HEK293T (cell line): Measurements from ENCODE around the gene TMTC2.

Source experiments
- CTCF ChIA-PET: fragments of 350-600 bp; formaldehyde crosslinking; extraction: SDS; loops from one replicate; lab custom pipeline; 2021; ENCODE audit warnings: antibody characterized with exemption, inconsistent platforms; lab: Yijun Ruan, JAX
- POLR2A ChIA-PET: fragments of 350-600 bp; formaldehyde crosslinking; extraction: SDS; loops from one replicate; lab custom pipeline; 2020; ENCODE audit warnings: antibody characterized with exemption, inconsistent platforms; lab: Yijun Ruan, JAX
- DNase-seq: peaks from one replicate; pipeline ENCODE4 v3.0.0; 2012; ENCODE audit warnings: mixed read lengths; ENCODE audit errors: extremely low spot score
- ARNT ChIP-seq: fragments of 450-650 bp; IDR thresholded peaks from 2 replicates; pipeline ENCODE4 v1.6.1; 2017; ENCODE audit warnings: mild to moderate bottlenecking
- BHLHE40 ChIP-seq: fragments of 450-650 bp; IDR thresholded peaks from 2 replicates; pipeline ENCODE4 v1.6.1; 2016; ENCODE audit warnings: mild to moderate bottlenecking, moderate library complexity, borderline replicate concordance
- CTBP1 ChIP-seq: fragments of 450-650 bp; IDR thresholded peaks from 2 replicates; pipeline ENCODE4 v1.6.1; 2016; ENCODE audit warnings: borderline replicate concordance
- ELF4 ChIP-seq: fragments of 450-650 bp; IDR thresholded peaks from 2 replicates; pipeline ENCODE4 v1.6.1; 2017; ENCODE audit warnings: antibody characterized with exemption
- FOXA1 ChIP-seq: fragments of 450-650 bp; IDR thresholded peaks from 2 replicates; pipeline ENCODE4 v1.6.1; 2016; ENCODE audit warnings: mild to moderate bottlenecking
- FOXK2 ChIP-seq: fragments of 450-650 bp; IDR thresholded peaks from 2 replicates; pipeline ENCODE4 v1.6.1; 2016; ENCODE audit warnings: mild to moderate bottlenecking
- FOXM1 ChIP-seq: fragments of 450-650 bp; IDR thresholded peaks from 2 replicates; pipeline ENCODE4 v1.6.1; 2017; ENCODE audit warnings: mild to moderate bottlenecking, borderline replicate concordance
- HDGF ChIP-seq: fragments of 450-650 bp; IDR thresholded peaks from 2 replicates; pipeline ENCODE4 v1.6.1; 2017; ENCODE audit warnings: antibody characterized with exemption, borderline replicate concordance
- L3MBTL2 ChIP-seq: fragments of 450-650 bp; conservative IDR thresholded peaks from 2 replicates; pipeline ENCODE4 v1.6.1; 2016; ENCODE audit warnings: mild to moderate bottlenecking
- LEF1 ChIP-seq: fragments of 450-650 bp; IDR thresholded peaks from 2 replicates; pipeline ENCODE4 v1.6.1; 2017; ENCODE audit warnings: mild to moderate bottlenecking, borderline replicate concordance
- NFRKB ChIP-seq: fragments of 450-650 bp; IDR thresholded peaks from 2 replicates; pipeline ENCODE4 v1.6.1; 2016; ENCODE audit warnings: mild to moderate bottlenecking, moderate library complexity
- SP1 ChIP-seq: fragments of 450-650 bp; IDR thresholded peaks from 2 replicates; pipeline ENCODE4 v1.6.1; 2017
- SUZ12 ChIP-seq: fragments of 450-650 bp; IDR thresholded peaks from 2 replicates; pipeline ENCODE4 v1.6.1; 2016; ENCODE audit warnings: mild to moderate bottlenecking
- TARDBP ChIP-seq: fragments of 450-650 bp; IDR thresholded peaks from 2 replicates; pipeline ENCODE4 v1.6.1; 2016
- ZNF384 ChIP-seq: fragments of 450-650 bp; IDR thresholded peaks from 2 replicates; pipeline ENCODE4 v1.6.1; 2016
- TF ChIP-seq, protein P1 (sequence below): fragments of 450-650 bp; IDR thresholded peaks from 2 replicates; pipeline ENCODE4 v1.6.1; 2016

The TMTC2 gene

DNA sequence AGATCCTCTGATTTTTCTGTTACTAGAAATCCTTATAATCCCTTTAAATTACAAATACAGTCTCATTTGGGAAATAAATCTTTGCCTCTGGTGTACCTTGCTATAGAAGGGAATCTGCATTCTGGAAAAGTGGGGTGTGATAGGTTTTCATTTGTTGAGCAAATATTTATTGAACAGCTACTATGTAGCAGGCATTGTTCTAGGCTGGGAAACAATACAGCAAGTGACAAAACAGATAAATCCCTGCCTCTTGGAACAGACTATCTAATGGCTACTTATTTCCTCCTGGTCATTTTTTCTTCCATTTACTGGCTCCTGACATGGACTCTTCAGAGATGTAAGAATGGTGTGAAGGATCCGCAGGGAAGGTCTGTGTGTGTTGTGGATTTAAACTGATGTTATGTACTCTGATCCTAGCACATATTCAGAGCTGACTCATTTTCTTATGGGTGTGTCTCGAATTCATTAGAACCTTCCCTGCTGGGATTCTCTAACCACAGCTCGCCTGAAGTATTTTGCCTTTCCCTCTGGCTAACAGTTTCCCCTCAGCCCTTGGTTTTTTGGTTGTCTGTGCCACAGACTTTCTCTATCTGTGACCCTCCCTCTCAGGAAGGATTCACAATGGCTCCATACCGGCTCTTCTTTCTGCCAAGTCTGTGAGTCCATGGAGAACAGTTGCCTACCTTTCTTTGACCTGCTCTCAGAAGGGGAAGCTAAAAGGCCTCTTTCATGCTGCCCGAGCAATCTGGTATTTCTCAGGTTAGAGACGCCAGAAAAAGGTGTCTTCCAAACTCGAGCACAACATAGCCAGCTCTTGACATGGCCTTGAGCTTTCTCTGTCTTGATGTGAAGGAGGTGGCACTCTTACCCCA is 53.7 kb downstream of the TMTC2 start:
- TF ChIP-seq FOXK2 (no peak), SP1 (no peak), ZNF384 (no peak), LEF1 (no peak), L3MBTL2 (no peak), FOXM1 (no peak)
- POLR2A ChIA-PET = interaction anchor here (1.3 kb wide), 1 partner anchor 54 kb away, joined by 3 read pairs; the partner anchor contains the start of gene TMTC2
- DNase-seq = peak; percentile 30
- CTCF ChIA-PET = interaction anchor here (0.6 to 1.0 kb wide), 2 partner anchors 12 to 54 kb away, joined by 3 read pairs; no protein-coding TSS in a partner anchor

DNA sequence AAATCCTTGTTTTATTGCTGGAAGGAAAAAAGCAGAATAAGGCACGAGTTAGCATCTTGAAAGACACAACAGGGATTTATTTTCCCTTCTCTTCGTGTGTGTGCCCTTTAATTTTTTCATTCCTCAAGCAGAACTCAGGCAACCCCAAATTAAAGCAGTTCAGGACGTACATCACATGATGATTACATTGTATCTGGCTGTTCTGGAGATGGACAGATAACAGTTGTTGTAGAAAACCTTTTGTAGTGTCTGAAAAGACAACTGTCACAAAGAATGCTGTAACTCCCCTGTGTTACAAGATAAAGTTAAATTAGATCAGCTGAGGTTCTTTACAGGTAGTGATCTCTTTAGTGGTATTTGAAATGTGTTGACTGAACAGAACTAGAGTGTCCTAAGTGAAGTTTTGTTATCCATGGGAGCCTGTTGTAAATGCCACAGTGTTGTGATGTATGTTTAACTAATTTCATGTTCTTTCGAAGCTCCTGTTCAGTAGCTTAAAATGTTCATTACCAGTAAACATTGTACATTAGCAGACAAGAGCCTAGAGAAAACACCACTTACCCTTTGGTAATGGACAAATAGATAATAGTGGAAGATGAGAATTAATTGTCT is 58.5 kb downstream of the TMTC2 start:
- no peak for TF ChIP-seq TARDBP
- TF ChIP-seq NFRKB = no peak
- no peak for TF ChIP-seq LEF1
- no peak for TF ChIP-seq L3MBTL2
- TF ChIP-seq BHLHE40 = no peak
- no peak for TF ChIP-seq ELF4
- TF ChIP-seq SP1 = no peak
- TF ChIP-seq FOXA1 = no peak
- TF ChIP-seq HDGF = no peak
- no peak for TF ChIP-seq ZNF384
- no peak for DNase-seq
- POLR2A ChIA-PET = no interaction called here
- CTCF ChIA-PET = no interaction called here

DNA sequence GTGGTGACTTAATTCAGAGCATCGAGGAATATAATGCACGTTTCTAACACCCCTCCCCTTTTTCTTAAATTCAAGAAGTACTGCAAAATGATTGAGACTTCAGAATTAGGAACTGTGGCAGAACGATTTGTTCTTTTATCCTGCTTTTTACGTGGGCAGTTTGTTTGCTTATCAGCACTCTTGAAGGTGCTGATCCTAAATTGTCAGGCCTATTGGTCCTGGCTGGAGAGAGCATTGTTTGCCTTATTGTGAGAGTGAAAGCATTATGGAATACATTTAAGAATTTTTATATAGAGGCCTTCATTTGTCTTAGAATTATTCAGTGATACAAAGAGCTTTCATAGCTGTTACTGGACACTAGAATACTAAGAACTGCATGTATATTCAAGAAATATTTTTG is 59.1 kb downstream of the TMTC2 start:
- ChIA-PET POLR2A (no interaction called here), CTCF (interaction anchor here (0.8 kb wide), 1 partner anchor 13 kb away, joined by 3 read pairs; no protein-coding TSS in a partner anchor)
- DNase-seq = no peak
- TF ChIP-seq ZNF384 = no peak
- no peak for TF ChIP-seq CTBP1
- TF ChIP-seq SP1 = no peak
- no peak for TF ChIP-seq LEF1
- TF ChIP-seq NFRKB = no peak
- no peak for TF ChIP-seq TARDBP
- no peak for TF ChIP-seq ARNT
- no peak for TF ChIP-seq BHLHE40
- no peak for TF ChIP-seq FOXA1
- no peak for TF ChIP-seq FOXK2
- TF ChIP-seq HDGF = no peak
- TF ChIP-seq FOXM1 = no peak
- no peak for TF ChIP-seq ELF4
- TF ChIP-seq L3MBTL2 = no peak

DNA sequence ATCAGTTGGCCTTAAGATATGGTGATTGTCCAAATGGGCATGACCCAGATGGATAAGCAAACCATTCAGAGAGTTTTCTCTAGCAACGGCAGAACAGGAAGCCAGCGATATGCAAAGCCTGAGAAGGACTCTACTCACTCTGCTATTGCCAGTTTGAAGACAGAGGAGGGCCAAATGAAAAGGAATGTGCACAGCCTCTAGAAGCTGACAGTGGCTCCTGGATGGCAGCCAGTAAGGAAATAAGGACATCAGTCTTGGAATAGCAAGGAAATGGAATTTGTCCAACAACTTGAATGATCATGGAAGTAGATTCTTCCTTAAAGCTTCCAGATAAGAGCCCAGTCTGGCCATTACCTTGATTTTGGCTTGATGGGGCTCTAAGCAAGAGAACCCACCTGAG is 60.0 kb downstream of the TMTC2 start:
- ChIA-PET CTCF (no interaction called here), POLR2A (no interaction called here)
- no peak for DNase-seq
- TF ChIP-seq NFRKB = no peak
- TF ChIP-seq L3MBTL2 = no peak
- TF ChIP-seq SUZ12 = no peak
- TF ChIP-seq, protein P1, sequence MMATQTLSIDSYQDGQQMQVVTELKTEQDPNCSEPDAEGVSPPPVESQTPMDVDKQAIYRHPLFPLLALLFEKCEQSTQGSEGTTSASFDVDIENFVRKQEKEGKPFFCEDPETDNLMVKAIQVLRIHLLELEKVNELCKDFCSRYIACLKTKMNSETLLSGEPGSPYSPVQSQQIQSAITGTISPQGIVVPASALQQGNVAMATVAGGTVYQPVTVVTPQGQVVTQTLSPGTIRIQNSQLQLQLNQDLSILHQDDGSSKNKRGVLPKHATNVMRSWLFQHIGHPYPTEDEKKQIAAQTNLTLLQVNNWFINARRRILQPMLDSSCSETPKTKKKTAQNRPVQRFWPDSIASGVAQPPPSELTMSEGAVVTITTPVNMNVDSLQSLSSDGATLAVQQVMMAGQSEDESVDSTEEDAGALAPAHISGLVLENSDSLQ = no peak
- no peak for TF ChIP-seq HDGF
- no peak for TF ChIP-seq TARDBP
- no peak for TF ChIP-seq ELF4
- TF ChIP-seq LEF1 = no peak
- TF ChIP-seq BHLHE40 = no peak
- no peak for TF ChIP-seq CTBP1
- TF ChIP-seq FOXA1 = no peak
- no peak for TF ChIP-seq ARNT
- no peak for TF ChIP-seq FOXM1

DNA sequence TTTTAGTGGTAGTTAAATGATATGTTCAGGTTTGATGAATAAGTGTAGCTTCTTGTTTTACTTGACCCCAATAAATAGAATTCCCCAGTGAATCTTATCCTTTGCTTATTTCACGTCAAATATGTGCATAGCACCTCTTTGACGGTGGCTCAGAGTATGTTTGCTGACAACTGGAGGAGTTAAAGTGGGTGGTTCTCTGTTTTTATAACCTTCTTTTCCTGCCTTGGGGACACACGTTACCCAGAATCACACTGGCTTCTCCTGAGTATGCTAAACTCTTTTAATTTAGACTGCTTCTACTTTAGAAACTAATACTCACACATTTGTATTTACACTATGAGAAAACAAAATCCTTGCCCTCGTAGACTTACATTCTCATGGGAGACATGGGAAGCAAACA is 62.3 kb downstream of the TMTC2 start:
- ChIA-PET POLR2A (no interaction called here), CTCF (no interaction called here)
- TF ChIP-seq ZNF384 = no peak
- TF ChIP-seq ARNT = no peak
- TF ChIP-seq, protein P1 = no peak
- no peak for TF ChIP-seq TARDBP
- TF ChIP-seq FOXM1 = no peak
- no peak for TF ChIP-seq SUZ12
- no peak for TF ChIP-seq HDGF
- TF ChIP-seq CTBP1 = no peak
- no peak for TF ChIP-seq SP1
- TF ChIP-seq NFRKB = no peak
- no peak for TF ChIP-seq L3MBTL2
- TF ChIP-seq FOXA1 = no peak
- TF ChIP-seq LEF1 = no peak

DNA sequence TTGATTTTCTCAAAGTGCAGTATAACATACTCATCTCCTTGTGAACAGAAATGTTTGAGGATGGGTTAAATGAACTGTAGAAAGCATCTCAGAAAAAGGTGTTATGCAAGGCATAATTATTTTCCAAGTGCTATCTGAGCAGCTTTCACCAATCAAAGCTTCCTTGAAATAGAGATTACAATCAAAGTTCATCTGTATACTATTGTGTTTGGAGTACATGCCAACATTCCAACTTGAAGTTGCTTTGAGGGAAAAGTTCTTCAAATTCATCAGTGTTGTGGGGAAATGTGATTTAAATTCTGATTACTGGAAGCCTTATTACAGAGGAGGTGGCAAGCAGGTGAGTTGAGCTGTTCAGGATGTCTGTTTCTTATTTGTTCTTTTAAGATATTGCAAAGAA is 68.2 kb downstream of the TMTC2 start:
- no peak for DNase-seq
- CTCF ChIA-PET = no interaction called here
- POLR2A ChIA-PET = interaction anchor here (1.5 kb wide), 1 partner anchor 68 kb away, joined by 4 read pairs; the partner anchor contains the start of gene TMTC2
- TF ChIP-seq L3MBTL2 = no peak
- TF ChIP-seq HDGF = no peak
- TF ChIP-seq FOXK2 = no peak
- TF ChIP-seq NFRKB = no peak
- TF ChIP-seq SP1 = no peak

More for the DNA sequence above, 62.3 kb downstream of the TMTC2 start:
- DNase-seq = no peak
